Liver (tissue), 4 donors: Measurements from ENCODE around the gene IMMP1L. TPM values are rescaled to one million over a fixed set of nuclear protein-coding genes. Genes with fewer than 3 reads are reported as not detected.

Source experiments
- polyA plus RNA-seq, 2 donors: library from polyadenylated mRNA; stranded (reverse) in 1 of 2; unstranded in 1 of 2; fragments of 200-250 nt in 1 of 2; fragments of >200 nt in 1 of 2; fragmentation: Nextera tagmentation in 1 of 2; extraction: Ambion mirVana in 1 of 2; gene quantifications; one replicate each; pipeline versions ENCODE4 v1.2.1 to v1.2.3, GENCODE V29; 2013 to 2015
- total RNA-seq, 2 donors: library from RNA; depleted of rRNA; stranded (reverse); fragments of >200 nt; gene quantifications; one replicate each; pipeline ENCODE4 v1.2.3, GENCODE V29; 2014
- donor health status: healthy.
- donor health status: healthy.
- donor health status: healthy.

The IMMP1L gene
- total and polyA plus RNA-seq, 4 donors = 8.2 to 28.1 (median 15.2) TPM

Other genes with a start within 250 kb of the IMMP1L start
- 1 to 10 TPM; 1.9 to 3.5 TPM for gene DCDC1, start 139.9 kb downstream of the IMMP1L start, total RNA-seq
- 1 to 10 TPM in 1 of 2 donors, under 1 TPM in 1; 0.38 to 2.0 TPM for gene DCDC1, start 139.9 kb downstream of the IMMP1L start, polyA plus RNA-seq
- 10 to 100 TPM in 1 of 2 donors, 1 to 10 TPM in 1; 6.2 to 16.8 TPM for gene DNAJC24, start 139.8 kb downstream of the IMMP1L start, total RNA-seq
- gene DNAJC24, start 139.8 kb downstream of the IMMP1L start, polyA plus RNA-seq = 1 to 10 TPM; 3.8 to 6.2 TPM
- 10 to 100 TPM; 16.1 to 18.8 TPM for gene ELP4, start 145 bp upstream of the IMMP1L start, total RNA-seq
- 1 to 10 TPM; 6.0 to 8.8 TPM for gene ELP4, start 145 bp upstream of the IMMP1L start, polyA plus RNA-seq